Stimulated activated CD8-positive, alpha-beta memory T cell treated with anti-CD3 and anti-CD28 coated beads, Interleukin-7, amount 100 ng/mL, for 1 hour (primary cell): ENCODE measurements around the gene CELA2A.
"Not testable (repeated sequence)": the region's sequence is repeated elsewhere in the genome, so short reads cannot be mapped to it uniquely, and the experiment has no call there.

Experiments
- DNase-seq, 2 donors: peaks; one replicate each; pipeline ENCODE4 v3.0.0-alpha.2; 2020; ENCODE audit warnings: low read depth in 2 of 2

The CELA2A gene

GRCh38 chr1:15424981-15425380, 31.6 kb upstream of the CELA2A start:
- DNase-seq, result no peak

GRCh38 chr1:15425521-15425920, 31.0 kb upstream of the CELA2A start:
- no peak for DNase-seq

- DNase-seq, result no peak
Measured at GRCh38 chr1:15425958-15426357, 30.6 kb upstream of the CELA2A start.

GRCh38 chr1:15426492-15427279, 29.8 kb upstream of the CELA2A start:
- no peak for DNase-seq

- DNase-seq, result no peak
Measured at GRCh38 chr1:15427280-15427666, 29.3 kb upstream of the CELA2A start.

GRCh38 chr1:15428252-15428651, 28.3 kb upstream of the CELA2A start:
- not testable (repeated sequence) for DNase-seq

GRCh38 chr1:15428815-15429435, 27.6 kb upstream of the CELA2A start:
- no peak for DNase-seq

GRCh38 chr1:15429701-15430149, 26.8 kb upstream of the CELA2A start:
- DNase-seq, result no peak

GRCh38 chr1:15430787-15431570, 25.6 kb upstream of the CELA2A start:
- DNase-seq, result peak; percentile 60 to 72

- no peak for DNase-seq
Measured at GRCh38 chr1:15431571-15431948, 25.0 kb upstream of the CELA2A start.

- no peak for DNase-seq
Measured at GRCh38 chr1:15432324-15432723, 24.2 kb upstream of the CELA2A start.

- DNase-seq, result no peak
Measured at GRCh38 chr1:15433471-15433870, 23.1 kb upstream of the CELA2A start.

GRCh38 chr1:15434739-15435138, 21.8 kb upstream of the CELA2A start:
- not testable (repeated sequence) for DNase-seq

GRCh38 chr1:15435239-15436077, 21.1 kb upstream of the CELA2A start:
- DNase-seq, result no peak

- DNase-seq, result no peak
Measured at GRCh38 chr1:15436881-15437442, 19.6 kb upstream of the CELA2A start.

GRCh38 chr1:15439325-15439724, 17.2 kb upstream of the CELA2A start:
- DNase-seq, result no peak

- DNase-seq, result no peak
Measured at GRCh38 chr1:15440357-15440756, 16.2 kb upstream of the CELA2A start.

- no peak for DNase-seq
Measured at GRCh38 chr1:15441247-15441646, 15.3 kb upstream of the CELA2A start.

GRCh38 chr1:15442119-15442518, 14.4 kb upstream of the CELA2A start:
- DNase-seq, result no peak

- no peak for DNase-seq
Measured at GRCh38 chr1:15442759-15443158, 13.8 kb upstream of the CELA2A start.

- no peak for DNase-seq
Measured at GRCh38 chr1:15443281-15443680, 13.3 kb upstream of the CELA2A start.
